Neural crest cell (in vitro differentiated cells): Measurements from ENCODE around the gene FANK1. TPM values are rescaled to one million over a fixed set of nuclear protein-coding genes. Genes with fewer than 3 reads are reported as not detected.
"Not testable (repeated sequence)": the region's sequence is repeated elsewhere in the genome, so short reads cannot be mapped to it uniquely, and the experiment has no call there.

Experiments used
- DNase-seq: peaks from one replicate; pipeline ENCODE4 v3.0.0; 2021; ENCODE audit warnings: low read depth, mixed read lengths, low spot score
- H3K27ac Mint-ChIP-seq: one replicate; pipeline ENCODE4 v1.8.0; 2021; ENCODE audit warnings: mild to moderate bottlenecking, mixed read lengths; ENCODE audit not compliant: unreplicated experiment
- H3K27me3 Mint-ChIP-seq: 2 replicates; pipeline ENCODE4 v1.8.0; 2021; ENCODE audit warnings: low read depth, mild to moderate bottlenecking, mixed read lengths
- H3K36me3 Mint-ChIP-seq: 2 replicates; pipeline ENCODE4 v1.8.0; 2021; ENCODE audit warnings: low read depth, mild to moderate bottlenecking, mixed read lengths
- H3K4me1 Mint-ChIP-seq: 2 replicates; pipeline ENCODE4 v1.8.0; 2021; ENCODE audit warnings: mixed read lengths
- H3K4me3 Mint-ChIP-seq: one replicate; pipeline ENCODE4 v1.8.0; 2021; ENCODE audit warnings: mild to moderate bottlenecking, mixed read lengths
- H3K9me3 Mint-ChIP-seq: 2 replicates; pipeline ENCODE4 v1.8.0; 2021; ENCODE audit warnings: mixed read lengths
- CTCF ChIP-seq: fragments of 200-600 bp; sonication (generic); conservative IDR thresholded peaks from 2 replicates; pipeline ENCODE4 v1.5.0; 2021; ENCODE audit warnings: antibody characterized with exemption, mild to moderate bottlenecking
- total RNA-seq: library from RNA; stranded (reverse); gene quantifications from 2 replicates; pipeline ENCODE4 v1.2.1, GENCODE V29; 2021

Gene FANK1
- total RNA-seq, 1 donor from 2014 or later, result 2.4 TPM

GRCh38 chr10:125916977-125917376, 20.6 kb downstream of the FANK1 start:
- DNase-seq, result no peak
- TF ChIP-seq CTCF, result no peak
- Mint-ChIP-seq H3K27ac (no peak overlapping the region), H3K4me3 (no peak overlapping the region), H3K36me3 (no peaks in the 10 kb centered on the region), H3K4me1 (no peaks in the 10 kb centered on the region), H3K27me3 (no peaks in the 10 kb centered on the region), H3K9me3 (peaks cover 3% of the 10 kb centered on the region)

GRCh38 chr10:125917704-125918361, 21.5 kb downstream of the FANK1 start:
- H3K9me3 Mint-ChIP-seq, H3K36me3 Mint-ChIP-seq, DNase-seq, H3K4me3 Mint-ChIP-seq, H3K4me1 Mint-ChIP-seq, H3K27me3 Mint-ChIP-seq: not testable (repeated sequence)
- peak overlapping the region; percentile 12 for H3K27ac Mint-ChIP-seq

GRCh38 chr10:125921643-125922306, 25.4 kb downstream of the FANK1 start:
- not testable (repeated sequence) for H3K27me3 Mint-ChIP-seq, H3K4me3 Mint-ChIP-seq, H3K27ac Mint-ChIP-seq, H3K36me3 Mint-ChIP-seq, H3K9me3 Mint-ChIP-seq, H3K4me1 Mint-ChIP-seq, DNase-seq

- no peak overlapping the region for H3K27ac Mint-ChIP-seq
- H3K4me3 Mint-ChIP-seq, result no peak overlapping the region
- DNase-seq, result no peak
- H3K27me3 Mint-ChIP-seq, result no peaks in the 10 kb centered on the region
- TF ChIP-seq CTCF, result no peak
- no peaks in the 10 kb centered on the region for H3K36me3 Mint-ChIP-seq
- H3K4me1 Mint-ChIP-seq, result no peaks in the 10 kb centered on the region
- H3K9me3 Mint-ChIP-seq, result peaks cover 2% of the 10 kb centered on the region
Measured at GRCh38 chr10:125925262-125925834, 29.0 kb downstream of the FANK1 start.

GRCh38 chr10:125926247-125926646, 29.9 kb downstream of the FANK1 start:
- H3K4me3 Mint-ChIP-seq, result no peak overlapping the region
- DNase-seq, result no peak

GRCh38 chr10:125927265-125927664, 30.9 kb downstream of the FANK1 start:
- not testable (repeated sequence) for H3K27ac Mint-ChIP-seq, H3K4me1 Mint-ChIP-seq, H3K9me3 Mint-ChIP-seq, DNase-seq, H3K27me3 Mint-ChIP-seq, H3K36me3 Mint-ChIP-seq, H3K4me3 Mint-ChIP-seq

More at GRCh38 chr10:125926247-125926646, 29.9 kb downstream of the FANK1 start:
- Mint-ChIP-seq H3K36me3 (peaks cover 4% of the 10 kb centered on the region), H3K27me3 (no peaks in the 10 kb centered on the region), H3K27ac (no peak overlapping the region), H3K4me1 (no peaks in the 10 kb centered on the region), H3K9me3 (peaks cover 3% of the 10 kb centered on the region)
- TF ChIP-seq CTCF, result no peak
